ENCODE data around the gene MAGT1.

The MAGT1 gene

GRCh38 chrX:77785486-77786364, 109.5 kb downstream of the MAGT1 start, which contains the start of gene ATRX:
Gene ATRX (minus strand): TSS chrX:77786216. CDS start chrX:77786001, 215 bp downstream.
- DNase-seq (ENCODE audit: low read depth): peak; percentile 31
- TF ChIP-seq, protein P1, sequence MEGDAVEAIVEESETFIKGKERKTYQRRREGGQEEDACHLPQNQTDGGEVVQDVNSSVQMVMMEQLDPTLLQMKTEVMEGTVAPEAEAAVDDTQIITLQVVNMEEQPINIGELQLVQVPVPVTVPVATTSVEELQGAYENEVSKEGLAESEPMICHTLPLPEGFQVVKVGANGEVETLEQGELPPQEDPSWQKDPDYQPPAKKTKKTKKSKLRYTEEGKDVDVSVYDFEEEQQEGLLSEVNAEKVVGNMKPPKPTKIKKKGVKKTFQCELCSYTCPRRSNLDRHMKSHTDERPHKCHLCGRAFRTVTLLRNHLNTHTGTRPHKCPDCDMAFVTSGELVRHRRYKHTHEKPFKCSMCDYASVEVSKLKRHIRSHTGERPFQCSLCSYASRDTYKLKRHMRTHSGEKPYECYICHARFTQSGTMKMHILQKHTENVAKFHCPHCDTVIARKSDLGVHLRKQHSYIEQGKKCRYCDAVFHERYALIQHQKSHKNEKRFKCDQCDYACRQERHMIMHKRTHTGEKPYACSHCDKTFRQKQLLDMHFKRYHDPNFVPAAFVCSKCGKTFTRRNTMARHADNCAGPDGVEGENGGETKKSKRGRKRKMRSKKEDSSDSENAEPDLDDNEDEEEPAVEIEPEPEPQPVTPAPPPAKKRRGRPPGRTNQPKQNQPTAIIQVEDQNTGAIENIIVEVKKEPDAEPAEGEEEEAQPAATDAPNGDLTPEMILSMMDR (IDR thresholded peaks at IDR 0.05; ENCODE audit: control insufficient read depth, insufficient read depth, low read depth, low read length, missing control alignments): no peak
- H3K4me3 ChIP-seq (ENCODE audit: control insufficient read depth, low read depth, low read length): peak within 1 kb of the TSS; percentile 65

DNA sequence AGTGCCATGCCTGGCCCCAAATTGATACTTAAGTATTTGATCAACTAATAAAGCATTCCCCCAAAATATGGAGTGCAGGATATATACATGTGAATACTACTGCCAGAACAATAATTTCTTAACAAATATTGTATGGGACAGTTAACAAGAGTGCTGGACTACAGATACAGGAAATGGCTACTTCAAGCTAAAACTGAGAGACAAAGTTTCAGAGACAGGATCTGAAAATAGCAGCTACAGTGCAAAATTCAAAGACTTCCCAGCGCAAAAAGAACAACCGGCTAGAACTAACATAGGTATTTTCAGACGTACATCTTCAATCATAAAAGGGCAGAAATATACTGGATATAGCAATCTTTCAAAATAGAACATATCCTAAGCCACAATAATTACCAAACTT, 115.5 kb downstream of the MAGT1 start:
- TF ChIP-seq, protein P1 (IDR thresholded peaks at IDR 0.05; ENCODE audit: control insufficient read depth, insufficient read depth, low read depth, low read length, missing control alignments): no peak
- no peak for DNase-seq (ENCODE audit: low read depth)

GRCh38 chrX:77776659-77777058, 118.6 kb downstream of the MAGT1 start:
- H3K4me3 ChIP-seq (ENCODE audit: control insufficient read depth, low read depth, low read length): no peak overlapping the region
- no peak for DNase-seq (ENCODE audit: low read depth)
- TF ChIP-seq, protein P1 (IDR thresholded peaks at IDR 0.05; ENCODE audit: control insufficient read depth, insufficient read depth, low read depth, low read length, missing control alignments): no peak

More for the DNA sequence above, 115.5 kb downstream of the MAGT1 start:
- no peak overlapping the region for H3K4me3 ChIP-seq (ENCODE audit: control insufficient read depth, low read depth, low read length)
